OCI-LY3 (cell line): Measurements from ENCODE around the gene SMIM36.

ENCODE experiments used
- H2AFZ ChIP-seq: fragments of 200-600, 300-600 bp; shearing (Covaris generic); 2 replicates; pipeline ENCODE4 v1.6.0; 2014; ENCODE audit warnings: antibody characterized with exemption, low read depth, low read length
- H3K27ac ChIP-seq: fragments of 200-600, 300-600 bp; sonication (generic); 2 replicates; pipeline ENCODE4 v1.5.1; 2014; ENCODE audit warnings: mild to moderate bottlenecking, low read length, moderate library complexity, mixed read lengths
- H3K27me3 ChIP-seq: fragments of 200-600, 300-600 bp; sonication (generic); 2 replicates; pipeline ENCODE4 v1.6.1; 2014; ENCODE audit warnings: low read depth, low read length, mixed read lengths
- H3K36me3 ChIP-seq: fragments of 200-600, 300-600 bp; sonication (generic); replicated peaks from 2 replicates; pipeline ENCODE3; 2014; ENCODE audit warnings: low read depth, low read length, mixed read lengths
- H3K4me1 ChIP-seq: fragments of 300-600, 200-600 bp; sonication (generic); 2 replicates; pipeline ENCODE4 v1.6.1; 2014; ENCODE audit warnings: low read length, mixed read lengths
- H3K4me2 ChIP-seq: fragments of 200-600, 300-600 bp; sonication (generic); 2 replicates; pipeline ENCODE4 v1.6.1; 2014; ENCODE audit warnings: low read length, mixed read lengths
- H3K4me3 ChIP-seq: fragments of 300-600, 200-600 bp; sonication (generic); 2 replicates; pipeline ENCODE4 v1.5.1; 2014; ENCODE audit warnings: antibody characterized with exemption, mild to moderate bottlenecking, low read length, moderate library complexity
- H3K79me2 ChIP-seq: fragments of 300-600, 200-600 bp; shearing (Covaris generic); 2 replicates; pipeline ENCODE4 v1.6.1; 2014; ENCODE audit warnings: mild to moderate bottlenecking, low read length, mixed read lengths
- H3K9ac ChIP-seq: fragments of 300-600, 200-600 bp; shearing (Covaris generic); 2 replicates; pipeline ENCODE4 v1.6.0; 2014; ENCODE audit warnings: mild to moderate bottlenecking, low read length, moderate library complexity
- H3K9me3 ChIP-seq: fragments of 200-600, 300-600 bp; shearing (Covaris generic); 2 replicates; pipeline ENCODE4 v1.6.1; 2014; ENCODE audit warnings: low read length, mixed read lengths; ENCODE audit not compliant: insufficient read depth
- H4K20me1 ChIP-seq: fragments of 200-600, 300-600 bp; sonication (generic); 2 replicates; pipeline ENCODE4 v1.6.1; 2016; ENCODE audit warnings: low read length, mixed read lengths; ENCODE audit not compliant: insufficient read depth
- CTCF ChIP-seq: fragments of 200-600, 300-600 bp; sonication (generic); IDR thresholded peaks from 2 replicates; pipeline ENCODE4 v1.5.1; 2014; ENCODE audit warnings: antibody characterized with exemption, low read length, low read depth
- EZH2phosphoT487 ChIP-seq: fragments of 200-600 bp; shearing (Covaris generic); IDR thresholded peaks from 2 replicates; pipeline ENCODE4 v1.6.1; 2018; ENCODE audit warnings: antibody characterized with exemption, mixed run types, low read depth

SMIM36 gene

DNA sequence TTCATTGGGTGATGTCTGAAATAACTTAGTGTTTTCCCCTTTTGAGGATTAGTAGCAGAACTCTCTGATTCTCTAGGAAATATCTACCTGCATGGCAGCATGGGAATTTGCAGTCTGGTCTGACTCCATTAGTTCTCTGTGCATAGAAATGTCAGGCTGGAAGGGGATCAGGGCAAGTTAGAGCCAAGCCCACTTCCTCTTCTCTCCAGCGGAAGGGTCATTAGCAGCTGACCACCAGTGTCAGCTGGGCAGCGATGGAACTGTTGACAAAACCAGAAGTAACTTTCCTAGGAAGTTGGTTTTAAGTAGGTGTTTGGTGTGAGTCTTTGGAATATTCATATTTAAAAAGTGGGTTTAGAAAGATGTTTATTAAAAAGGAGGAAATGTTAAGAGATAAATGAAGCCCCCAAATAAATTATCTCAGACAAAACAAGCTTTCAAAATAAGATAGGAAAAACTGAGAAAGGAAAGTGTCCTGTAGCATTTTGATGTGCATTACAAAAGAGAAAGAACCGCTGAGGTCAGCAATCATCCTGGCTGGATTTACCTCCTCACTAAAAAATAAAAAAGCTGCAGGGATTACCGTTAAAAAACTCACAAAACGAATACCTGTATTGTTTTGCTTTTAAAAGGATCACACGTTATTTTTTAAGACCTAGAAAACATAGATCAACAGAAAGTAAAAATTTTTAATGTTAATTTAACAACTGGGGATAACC lies 57.3 kb downstream of the SMIM36 start:
- Histone ChIP-seq H4K20me1 (no peaks in the 10 kb centered on the region), H3K4me3 (no peak overlapping the region), H2AFZ (no peak overlapping the region), H3K9me3 (no peaks in the 10 kb centered on the region), H3K27me3 (no peaks in the 10 kb centered on the region), H3K36me3 (no peaks in the 10 kb centered on the region), H3K79me2 (no peaks in the 10 kb centered on the region), H3K4me2 (no peak overlapping the region), H3K4me1 (peaks cover 12% of the 10 kb centered on the region), H3K27ac (no peak overlapping the region), H3K9ac (no peak overlapping the region)
- no peak for TF ChIP-seq EZH2phosphoT487

DNA sequence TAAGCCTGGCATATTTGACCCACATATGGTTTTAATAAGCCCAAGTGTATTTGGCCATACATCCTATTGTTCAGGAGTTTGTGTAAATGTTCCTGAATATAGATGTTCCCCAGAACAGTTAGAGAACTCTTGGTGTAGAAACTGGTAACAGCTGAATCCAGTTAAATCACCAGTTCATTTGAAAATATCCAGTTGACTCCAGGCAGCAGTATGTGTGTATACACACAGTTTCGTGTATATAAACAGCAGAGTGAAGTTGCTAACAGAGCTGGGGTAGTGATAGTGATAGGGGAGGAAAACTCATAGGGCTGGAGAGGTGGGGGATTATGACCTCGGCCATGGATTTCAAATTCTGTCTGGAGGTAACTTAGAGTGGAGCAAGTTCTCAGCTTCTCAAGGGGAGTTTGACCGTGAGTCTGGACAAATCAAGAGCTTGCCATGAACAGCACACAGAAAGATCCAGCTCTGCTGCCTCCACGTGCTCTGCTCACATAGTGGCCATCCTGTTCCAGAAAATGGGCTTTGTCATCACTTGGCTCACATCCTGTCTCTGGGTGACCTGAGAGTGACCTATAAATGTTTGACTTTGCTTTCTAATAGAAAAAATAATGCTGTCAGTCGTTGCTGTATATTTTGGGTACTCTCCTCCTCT lies 59.0 kb downstream of the SMIM36 start:
- Histone ChIP-seq H3K4me3 (no peak overlapping the region), H3K9ac (no peak overlapping the region), H3K4me1 (peaks cover 4% of the 10 kb centered on the region), H3K9me3 (no peaks in the 10 kb centered on the region), H3K36me3 (no peaks in the 10 kb centered on the region), H3K27me3 (no peaks in the 10 kb centered on the region), H2AFZ (no peak overlapping the region), H3K27ac (no peak overlapping the region), H3K4me2 (no peak overlapping the region), H3K79me2 (no peaks in the 10 kb centered on the region), H4K20me1 (no peaks in the 10 kb centered on the region)
- TF ChIP-seq EZH2phosphoT487 (no peak), CTCF (no peak)

DNA sequence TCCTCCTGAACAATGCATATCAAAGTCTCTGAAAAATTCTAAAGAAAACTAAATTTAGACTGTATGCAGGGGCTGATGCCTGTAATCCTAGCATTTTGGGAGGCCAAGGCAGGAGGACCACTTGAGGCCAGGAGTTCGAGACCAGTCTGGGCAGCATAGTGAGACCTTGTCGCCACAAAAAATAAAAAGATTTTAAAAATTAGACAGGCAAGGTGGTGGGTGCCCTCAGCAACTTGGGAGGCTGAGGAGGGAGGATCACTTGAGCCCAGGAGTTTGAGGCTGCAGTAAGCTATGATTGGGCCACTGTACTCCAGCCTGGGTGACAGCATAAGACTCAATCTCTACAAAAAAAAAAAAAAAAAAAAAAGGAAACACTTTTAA lies 59.5 kb downstream of the SMIM36 start:
- H3K36me3 ChIP-seq: no peaks in the 10 kb centered on the region
- no peaks in the 10 kb centered on the region for H3K27me3 ChIP-seq
- H4K20me1 ChIP-seq: no peaks in the 10 kb centered on the region
- TF ChIP-seq CTCF (no peak), EZH2phosphoT487 (no peak)
- no peaks in the 10 kb centered on the region for H3K79me2 ChIP-seq
- peaks cover 5% of the 10 kb centered on the region for H3K4me1 ChIP-seq
- no peak overlapping the region for H3K4me3 ChIP-seq
- H2AFZ ChIP-seq: no peak overlapping the region
- H3K9ac ChIP-seq: no peak overlapping the region
- H3K27ac ChIP-seq: no peak overlapping the region
- H3K4me2 ChIP-seq: no peak overlapping the region
- no peaks in the 10 kb centered on the region for H3K9me3 ChIP-seq

- Histone ChIP-seq H3K9me3 (no peaks in the 10 kb centered on the region), H4K20me1 (no peaks in the 10 kb centered on the region), H3K4me3 (no peak overlapping the region), H3K27me3 (no peaks in the 10 kb centered on the region), H3K4me2 (no peak overlapping the region), H3K79me2 (no peaks in the 10 kb centered on the region), H3K36me3 (no peaks in the 10 kb centered on the region), H2AFZ (no peak overlapping the region), H3K27ac (no peak overlapping the region), H3K9ac (no peak overlapping the region), H3K4me1 (peaks cover 8% of the 10 kb centered on the region)
- no peak for TF ChIP-seq EZH2phosphoT487
- no peak for TF ChIP-seq CTCF
Observed at GRCh38 chr17:55451203-55451641, 60.0 kb downstream of the SMIM36 start.
